ENCODE data around the gene RAP1GAP2.

Gene RAP1GAP2

DNA sequence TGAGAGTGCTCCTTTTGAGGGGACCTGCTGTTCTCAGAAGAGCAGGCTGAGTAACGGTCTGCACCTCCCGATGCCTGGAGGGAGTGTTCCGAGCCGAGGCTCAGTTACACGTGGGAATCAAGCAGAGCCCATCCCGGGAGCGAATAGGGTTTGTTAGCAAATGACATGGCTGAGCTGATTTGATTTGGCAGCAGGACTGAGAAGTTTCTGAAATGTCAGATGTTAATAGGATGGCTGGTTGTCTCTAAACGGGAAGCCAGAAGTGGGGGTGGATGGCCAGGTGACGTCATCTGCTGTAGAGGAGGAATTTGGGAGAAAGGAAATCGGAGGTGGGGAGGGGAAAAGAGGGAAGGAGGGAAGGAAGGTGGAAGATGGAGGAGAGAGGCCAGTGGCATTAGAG, 128.0 kb downstream of the RAP1GAP2 start:
- no peak for DNase-seq

DNA sequence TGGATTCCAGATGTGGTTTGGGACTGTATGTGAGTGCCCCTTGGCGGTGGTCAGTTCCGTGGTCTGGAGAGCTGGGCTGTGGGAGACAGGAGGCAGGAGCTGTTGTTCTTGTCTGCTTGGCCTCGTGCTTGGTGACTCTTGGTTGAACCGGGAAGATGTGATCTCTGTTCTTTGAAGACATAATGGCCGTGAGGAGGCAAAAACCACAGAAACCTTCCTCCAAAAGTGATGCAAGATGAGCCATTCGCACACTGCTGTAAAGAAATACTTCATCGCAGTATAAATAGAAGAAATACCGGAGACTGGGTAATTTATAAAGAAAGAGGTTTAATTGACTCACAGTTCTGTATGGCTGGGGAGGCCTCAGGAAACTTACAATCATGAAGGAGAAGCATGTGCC, 128.8 kb downstream of the RAP1GAP2 start:
- DNase-seq = no peak

DNA sequence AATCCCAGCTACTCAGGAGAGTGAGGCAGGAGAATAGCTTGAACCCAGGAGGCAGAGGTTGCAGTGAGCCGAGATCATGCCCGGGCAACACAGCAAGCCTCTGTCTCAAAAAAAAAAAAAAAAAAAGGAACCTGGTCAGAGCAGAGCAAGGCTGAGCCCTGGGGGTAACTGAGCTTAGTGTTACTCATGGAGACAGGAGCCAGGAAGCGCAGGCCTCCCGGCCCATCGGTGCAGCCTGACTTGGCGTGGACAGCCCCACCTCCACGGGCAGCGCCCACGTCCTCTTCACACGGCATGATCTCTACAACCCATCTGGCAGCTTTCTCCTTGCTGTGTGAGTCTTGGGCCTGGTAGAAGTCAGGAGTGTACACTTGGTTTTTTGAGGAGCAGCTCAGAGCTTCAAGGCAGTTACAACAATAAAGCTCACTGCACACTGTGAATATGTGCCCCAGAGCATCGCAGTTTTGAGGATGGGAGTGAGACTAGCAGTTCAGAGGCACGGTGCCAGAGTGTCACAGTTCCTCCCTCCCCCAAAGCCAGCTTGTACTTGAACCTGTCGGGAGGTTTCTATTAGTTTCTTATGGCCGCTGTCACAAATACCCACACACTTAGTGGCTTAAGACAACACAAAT, 129.9 kb downstream of the RAP1GAP2 start:
- no peak for DNase-seq

DNA sequence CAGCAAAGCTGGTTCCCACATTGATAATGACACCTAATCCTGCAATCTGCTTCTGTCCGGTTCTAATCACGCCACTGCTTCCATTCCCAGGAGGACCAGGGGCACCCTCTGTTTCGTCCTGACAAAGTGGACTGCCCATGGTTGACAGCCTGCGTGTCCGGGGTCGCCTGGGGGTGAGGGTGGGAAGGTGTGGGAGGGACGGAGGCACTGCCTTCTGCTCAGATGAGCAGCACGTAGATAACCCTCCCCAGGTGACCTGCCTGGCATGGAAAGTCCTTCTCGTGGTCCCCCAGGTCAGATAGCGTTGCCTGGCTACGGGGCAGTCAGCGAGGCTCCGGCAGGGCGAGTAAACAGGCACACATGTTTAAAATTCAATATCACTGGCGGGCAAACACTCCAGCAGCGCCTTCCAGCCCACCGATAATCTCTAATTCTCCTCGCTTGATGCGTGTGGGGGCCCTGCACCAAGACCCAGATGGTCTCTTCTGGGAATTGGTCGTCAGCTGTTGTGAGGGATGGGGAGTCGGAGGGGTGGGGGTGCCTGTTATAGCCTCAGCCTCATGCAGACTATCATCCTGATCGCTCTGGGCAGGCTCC, 132.2 kb downstream of the RAP1GAP2 start:
- DNase-seq = no peak

DNA sequence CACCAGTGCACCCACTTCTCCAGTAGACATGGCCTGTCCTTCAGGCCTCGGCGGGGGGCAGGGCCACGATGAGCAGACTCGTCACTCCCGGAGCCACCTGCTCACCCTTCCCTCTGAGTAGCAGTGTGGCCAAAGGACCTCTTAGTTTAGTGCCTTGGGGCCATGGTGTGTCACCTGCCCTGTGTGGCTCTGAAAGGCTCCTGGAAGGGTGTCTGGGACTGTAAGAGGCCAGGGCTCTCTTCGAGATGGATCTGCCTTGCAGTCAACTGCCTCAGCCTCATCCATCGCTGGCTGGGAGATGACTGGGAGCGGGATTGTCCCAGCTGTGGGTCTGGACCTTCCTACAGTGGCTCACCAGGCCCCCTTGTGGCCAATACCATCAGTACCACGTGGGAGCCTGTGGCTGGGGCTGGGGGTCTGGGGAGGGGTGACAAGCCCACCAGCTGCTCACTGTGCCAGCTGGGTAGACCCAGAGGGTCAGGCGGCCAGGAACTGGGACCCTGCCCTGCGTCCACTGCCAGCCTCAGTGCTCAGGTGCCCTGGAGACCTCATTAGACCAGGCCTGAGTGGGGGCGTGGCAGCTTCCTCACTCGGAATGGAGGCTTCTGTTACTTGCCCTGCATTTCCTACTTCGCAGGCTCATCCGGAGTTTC, 133.8 kb downstream of the RAP1GAP2 start:
- no peak for DNase-seq

DNA sequence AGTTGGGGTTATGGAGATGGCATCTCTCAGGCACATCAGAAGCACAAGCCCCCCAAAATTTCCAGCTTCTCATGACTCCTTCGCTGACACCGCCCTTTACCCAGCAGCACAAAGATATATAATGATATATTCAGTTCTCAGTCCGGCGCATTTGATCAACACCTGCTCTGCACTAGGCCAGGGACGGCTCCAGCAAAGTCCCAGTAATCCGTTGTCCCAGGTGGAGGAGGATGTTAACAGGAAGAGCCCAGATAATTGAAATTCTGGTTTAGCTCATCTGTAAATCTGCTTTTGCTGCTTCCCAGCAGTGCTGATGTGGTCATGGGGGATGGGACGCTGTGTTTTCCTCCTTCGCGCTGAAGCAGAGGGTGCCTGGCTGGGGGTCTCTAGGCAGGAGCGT, 135.6 kb downstream of the RAP1GAP2 start:
- no peak for DNase-seq

DNA sequence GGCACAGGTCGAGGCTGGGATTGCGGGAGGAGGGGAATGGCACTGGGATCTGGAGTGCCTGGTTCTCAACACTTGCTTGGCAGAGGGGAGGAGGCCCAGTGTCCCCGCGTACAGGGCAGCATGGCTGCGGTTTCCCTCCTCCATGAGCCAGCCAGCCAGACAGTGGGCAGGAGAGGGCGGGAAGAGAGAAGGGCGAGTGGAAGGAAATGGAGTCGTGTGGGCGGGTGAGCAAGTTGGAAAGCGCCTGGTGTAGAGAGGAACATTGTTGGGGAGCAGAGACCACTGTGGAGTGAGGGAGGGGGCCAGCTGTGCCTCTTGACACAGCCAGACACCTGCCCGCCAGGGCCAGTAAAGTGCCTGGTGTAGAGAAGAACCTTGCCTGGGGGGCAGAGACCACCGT, 136.7 kb downstream of the RAP1GAP2 start:
- no peak for DNase-seq

DNA sequence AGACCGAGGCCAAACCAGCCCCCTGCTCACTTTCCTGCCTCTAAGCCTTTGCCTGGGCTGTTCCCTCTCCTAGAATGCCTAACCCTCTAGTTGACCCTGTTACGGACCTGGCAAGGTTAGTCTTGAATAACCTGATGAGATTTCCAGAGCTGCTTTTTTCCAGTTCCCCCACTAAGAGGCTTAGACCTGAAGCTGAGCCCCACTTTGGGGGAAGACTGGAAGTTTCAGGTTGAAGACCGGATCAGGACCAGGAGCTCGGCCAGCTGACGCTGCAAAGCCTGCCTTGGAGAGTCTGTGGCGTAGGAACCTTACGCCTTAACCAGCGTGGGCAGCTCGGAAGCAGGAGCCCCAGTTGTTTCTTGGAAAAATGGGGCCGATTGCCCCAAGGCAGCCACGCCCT, 137.4 kb downstream of the RAP1GAP2 start:
- no peak for DNase-seq

DNA sequence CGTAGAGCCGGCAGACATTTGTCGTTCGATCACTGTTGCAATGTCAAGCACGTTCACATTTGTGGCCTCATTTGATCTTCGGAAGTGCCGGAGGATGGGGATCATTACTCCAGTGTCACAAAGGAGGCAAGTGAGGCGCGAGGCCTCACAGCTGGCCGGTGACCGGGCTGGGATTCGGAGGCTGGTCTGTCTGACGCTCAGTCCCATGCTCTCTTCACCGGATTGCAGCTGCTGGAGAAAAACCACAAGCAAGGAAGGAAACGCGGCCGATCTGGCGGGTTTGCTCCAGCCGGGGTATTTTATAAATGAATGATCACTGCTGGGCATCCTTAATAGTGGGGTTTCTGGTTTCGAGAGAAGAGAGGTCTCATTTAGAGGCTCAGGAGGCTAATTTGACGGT, 139.4 kb downstream of the RAP1GAP2 start:
- DNase-seq = no peak

DNA sequence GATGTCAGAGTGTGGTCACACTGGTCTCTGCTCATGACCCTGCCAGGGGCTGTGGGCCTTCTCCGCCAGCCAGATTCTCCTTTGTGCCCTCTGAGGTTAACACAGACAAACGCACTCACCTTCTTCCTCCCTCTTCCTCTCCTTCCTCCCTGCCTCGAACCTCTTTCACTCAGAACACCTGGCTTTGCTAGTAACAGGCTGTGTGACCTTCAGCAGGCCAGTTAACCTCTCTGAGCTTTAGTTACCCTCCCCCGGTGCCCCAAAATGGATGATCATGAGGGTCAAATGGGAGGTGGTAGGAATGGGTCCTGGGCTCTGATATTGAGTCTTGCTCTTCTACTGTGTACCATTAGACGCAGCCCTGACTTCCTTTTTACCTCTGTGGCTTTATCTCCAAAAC, 140.1 kb downstream of the RAP1GAP2 start:
- DNase-seq = no peak

DNA sequence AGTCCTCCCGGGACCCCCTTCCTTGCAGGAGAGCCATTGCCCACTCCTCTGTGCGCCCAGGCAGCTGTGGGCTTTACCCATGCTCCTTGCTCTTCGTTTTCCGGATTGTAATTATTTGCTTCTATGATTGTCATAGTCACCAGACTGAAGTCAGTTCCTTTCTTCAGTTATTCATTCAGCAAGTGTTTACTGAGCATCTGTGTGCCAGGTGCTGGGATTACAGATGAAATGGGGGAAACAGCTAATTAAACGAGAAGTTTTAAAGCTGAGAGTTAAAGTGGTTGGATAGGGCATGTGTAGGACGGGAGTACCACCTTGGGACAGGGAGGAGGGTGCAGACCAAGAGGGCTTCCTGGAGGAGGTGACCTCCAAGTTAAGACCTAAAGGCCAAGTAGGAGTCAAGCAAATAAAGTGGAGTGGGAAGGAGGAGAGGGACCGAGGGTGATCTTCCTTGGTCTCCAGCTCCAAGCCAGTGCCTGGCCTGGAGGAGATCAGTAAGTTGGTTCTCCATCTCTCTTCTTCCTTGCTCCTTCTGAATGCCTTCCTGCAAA, 140.6 kb downstream of the RAP1GAP2 start:
- DNase-seq = no peak

DNA sequence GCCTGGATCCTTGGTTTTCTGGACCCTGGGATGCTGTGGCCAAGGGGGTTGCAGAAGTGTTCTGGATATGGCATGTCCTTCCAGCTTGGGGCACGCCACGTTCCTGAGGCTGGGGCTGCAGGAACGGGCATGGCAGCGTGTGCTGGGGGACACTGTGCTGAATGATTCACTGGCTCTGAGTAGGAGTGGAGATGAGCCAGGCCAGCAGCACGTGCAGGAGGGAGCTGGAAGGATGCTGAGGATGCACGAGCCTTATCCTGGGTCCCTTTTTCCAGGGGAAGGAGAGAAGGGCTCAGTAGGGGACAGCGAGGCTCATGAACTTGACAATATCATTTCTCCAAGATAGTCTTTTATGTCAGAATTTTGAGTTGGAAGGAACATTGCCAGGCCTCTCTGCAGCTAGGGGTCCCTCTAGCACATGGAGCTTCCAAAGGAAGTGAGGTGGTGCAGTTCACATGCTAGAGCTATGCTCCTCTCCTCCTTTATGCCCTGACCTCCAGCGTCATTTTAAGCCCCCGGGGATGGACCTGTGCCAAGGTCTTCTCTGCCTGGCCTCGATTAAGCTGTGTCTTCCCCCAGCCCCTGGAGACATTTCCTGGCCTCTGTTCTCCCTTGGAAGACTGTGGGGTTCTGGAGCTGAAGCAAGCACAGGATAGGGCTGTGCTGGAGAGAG, 141.2 kb downstream of the RAP1GAP2 start:
- DNase-seq = no peak

DNA sequence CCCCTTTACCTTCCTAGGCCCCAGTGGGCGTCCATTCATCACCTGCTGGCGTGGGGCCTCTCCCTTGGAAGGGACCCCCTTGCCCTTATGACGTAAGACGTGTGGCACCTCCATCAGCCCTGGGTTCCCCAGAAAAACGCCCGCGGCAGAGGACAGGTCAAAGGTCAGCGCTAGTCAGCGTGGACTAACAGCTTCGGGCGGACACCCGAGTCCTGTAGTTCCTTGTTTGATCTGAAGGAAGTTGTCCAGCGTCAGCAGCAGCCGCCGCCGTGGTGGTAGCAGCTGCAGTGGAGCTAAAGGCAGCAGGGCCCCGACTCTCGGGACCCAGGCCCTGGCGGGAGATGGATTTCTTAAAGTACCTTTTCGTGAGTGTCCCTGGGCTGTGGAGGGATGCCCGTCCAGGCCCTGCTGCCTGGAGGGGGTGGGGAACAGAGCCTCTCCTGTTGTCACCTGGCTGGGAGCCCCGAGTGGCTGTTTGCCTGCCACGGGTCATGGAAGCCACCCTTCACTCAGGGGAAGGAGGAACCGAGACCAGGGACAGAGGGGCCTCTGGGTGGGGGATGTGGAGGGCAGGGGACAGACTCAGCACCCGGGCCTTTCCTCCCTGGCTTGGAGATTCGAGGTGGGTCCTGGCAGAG, 143.6 kb downstream of the RAP1GAP2 start:
- DNase-seq = no peak

DNA sequence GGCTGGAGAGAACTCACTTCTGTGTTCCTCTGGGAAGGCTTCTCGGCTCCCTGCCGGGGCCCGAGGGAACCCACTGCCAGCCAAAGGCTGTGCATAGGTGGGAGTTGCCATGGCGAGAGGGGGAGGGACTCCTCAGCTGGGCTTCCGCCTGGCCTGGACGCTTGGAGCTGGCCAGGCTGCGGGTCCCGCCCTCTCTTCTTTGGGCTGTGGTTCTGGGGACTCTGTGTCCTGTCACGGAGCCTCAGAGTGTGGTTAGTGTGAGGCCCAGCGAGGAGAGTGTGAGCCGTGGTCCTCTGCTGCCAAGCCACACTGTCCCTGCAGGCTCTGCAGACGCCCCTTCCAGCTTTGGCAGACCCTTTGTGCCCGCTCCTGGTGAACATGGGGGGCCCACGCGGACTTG, 144.1 kb downstream of the RAP1GAP2 start:
- no peak for DNase-seq

DNA sequence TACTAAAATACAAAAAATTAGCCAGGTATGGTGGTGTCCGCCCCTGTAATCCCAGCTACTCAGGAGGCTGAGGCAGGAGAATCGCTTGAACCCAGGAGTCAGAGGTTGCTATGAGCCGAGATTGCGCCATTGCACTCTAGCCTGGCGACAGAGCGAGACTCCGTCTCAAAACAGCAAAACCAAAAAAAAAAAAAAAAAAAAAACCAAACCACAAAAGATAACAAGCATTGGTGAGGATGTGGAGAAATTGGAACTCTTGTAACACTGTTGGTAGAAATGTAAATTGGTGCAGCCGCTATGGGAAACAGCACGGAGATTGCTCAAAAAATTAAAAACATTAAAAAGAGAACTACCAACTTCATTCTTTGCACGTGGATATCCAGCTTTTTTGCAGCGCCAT, 147.7 kb downstream of the RAP1GAP2 start:
- DNase-seq = no peak

DNA sequence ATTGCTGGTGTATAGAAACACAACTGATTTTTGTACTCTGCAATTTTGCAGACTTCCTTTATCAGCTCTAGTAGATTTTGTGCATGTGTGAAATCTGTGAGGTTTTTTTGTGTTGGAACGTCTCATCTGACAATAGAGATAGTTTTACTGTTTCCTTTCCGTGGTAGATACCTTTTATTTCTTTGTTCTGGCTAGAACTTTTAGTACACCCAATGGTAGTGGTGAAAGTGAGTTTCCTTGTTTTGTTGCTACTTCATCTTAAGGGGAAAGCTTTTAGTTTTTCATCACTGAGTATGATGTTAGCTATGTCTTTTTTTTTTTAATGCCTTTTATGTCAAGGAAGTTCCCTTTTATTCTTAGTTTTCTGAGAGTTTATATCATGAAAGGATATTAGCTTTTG, 149.1 kb downstream of the RAP1GAP2 start:
- no peak for DNase-seq

DNA sequence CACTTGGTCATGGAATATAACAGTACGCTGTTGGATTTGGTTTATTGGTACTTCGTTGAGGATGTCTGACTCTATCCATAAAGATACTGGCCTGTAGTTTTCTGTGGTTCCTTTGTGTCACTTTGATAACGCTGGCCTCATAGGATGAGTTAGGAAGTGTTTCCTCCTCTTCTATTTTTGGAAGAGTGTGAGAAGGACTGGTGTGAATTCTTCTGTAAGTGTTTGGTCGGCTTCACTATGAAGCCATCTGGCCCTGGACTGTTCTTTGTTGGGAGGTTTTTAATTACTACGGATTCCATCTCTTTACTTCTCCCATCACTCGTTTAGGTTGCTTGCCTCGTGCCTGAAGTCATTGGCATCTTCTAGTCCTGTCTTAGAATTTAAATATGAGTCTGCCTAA, 149.9 kb downstream of the RAP1GAP2 start:
- DNase-seq = no peak

DNA sequence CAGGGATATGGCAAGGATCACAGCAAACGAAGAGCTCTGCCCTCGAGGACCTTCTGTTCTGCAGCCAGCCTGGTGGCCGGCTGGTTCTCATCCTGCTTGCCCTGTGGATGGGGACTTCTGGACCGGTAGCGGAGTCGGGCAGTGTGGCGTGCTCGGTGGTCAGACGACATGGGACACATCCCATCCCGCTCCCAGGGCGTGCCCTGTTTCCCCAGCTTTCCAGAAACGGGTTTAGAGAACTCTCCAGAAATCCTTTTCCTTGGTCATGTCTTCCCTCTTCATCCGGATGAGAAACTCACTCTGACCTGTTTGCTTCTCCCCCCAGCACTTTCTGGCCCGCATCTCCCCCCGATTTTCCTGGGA, 151.3 kb downstream of the RAP1GAP2 start:
- no peak for DNase-seq

DNA sequence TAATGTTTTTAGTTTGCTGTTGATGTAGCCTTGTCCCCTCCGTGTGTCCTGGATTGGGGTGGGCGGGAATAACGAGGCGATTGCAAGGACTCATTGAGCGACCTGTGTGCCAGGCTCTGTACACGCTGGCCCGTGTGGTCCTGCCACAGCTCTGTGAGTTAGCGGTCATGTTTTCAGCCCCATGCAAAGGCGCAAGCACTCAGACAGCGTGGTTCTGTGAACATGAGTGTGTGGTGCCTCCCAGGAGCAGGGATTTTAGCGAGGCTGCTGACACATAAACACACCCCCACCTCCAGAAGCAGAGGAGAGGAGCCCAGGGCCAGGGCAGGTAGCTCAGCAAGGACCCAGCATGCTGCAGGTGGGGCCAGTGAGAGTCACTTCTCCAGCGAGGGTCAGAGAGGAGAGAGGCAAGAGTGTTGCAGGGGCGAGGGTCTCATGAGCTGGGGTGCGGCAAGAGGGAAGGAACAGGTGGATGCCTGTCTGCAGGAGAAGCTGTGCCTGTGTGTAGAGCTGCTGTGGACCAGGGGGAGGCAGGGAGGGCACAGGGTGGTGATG, 151.8 kb downstream of the RAP1GAP2 start:
- DNase-seq = no peak

DNA sequence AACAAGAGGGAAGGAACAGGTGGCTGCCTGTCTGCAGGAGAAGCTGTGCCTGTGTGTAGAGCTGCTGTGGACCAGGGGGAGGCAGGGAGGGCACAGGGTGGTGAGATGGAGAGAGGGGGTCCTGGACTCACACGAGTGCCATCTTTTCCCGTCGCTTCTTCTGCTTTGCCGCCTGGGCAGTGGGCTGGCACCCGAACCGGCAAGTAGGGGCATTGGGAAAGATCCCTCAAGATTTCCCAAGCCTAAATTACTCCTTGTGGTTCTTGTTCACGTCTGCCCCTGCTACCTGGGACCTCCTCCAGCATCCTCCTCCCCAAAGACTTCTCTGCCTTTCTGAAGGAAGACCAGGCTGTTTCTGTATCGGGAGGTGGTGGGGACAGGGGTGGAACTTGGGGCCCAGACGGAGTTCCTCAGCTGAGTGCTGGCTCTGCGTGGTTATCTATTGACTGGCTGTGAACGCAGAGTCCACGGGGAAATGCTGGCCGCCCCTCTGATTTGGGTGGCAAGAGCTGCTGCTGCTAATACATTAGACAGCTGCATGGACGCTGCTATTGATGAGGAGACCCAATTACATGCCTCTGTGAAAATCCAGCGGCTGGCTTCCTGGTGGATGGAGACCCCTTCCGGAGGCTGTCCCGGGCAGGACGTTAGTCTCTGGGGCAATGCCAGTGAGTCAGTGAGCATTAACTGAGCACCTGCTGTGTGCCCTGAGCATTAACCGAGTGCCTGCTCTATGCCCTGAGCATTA, 152.7 kb downstream of the RAP1GAP2 start:
- DNase-seq = no peak

DNA sequence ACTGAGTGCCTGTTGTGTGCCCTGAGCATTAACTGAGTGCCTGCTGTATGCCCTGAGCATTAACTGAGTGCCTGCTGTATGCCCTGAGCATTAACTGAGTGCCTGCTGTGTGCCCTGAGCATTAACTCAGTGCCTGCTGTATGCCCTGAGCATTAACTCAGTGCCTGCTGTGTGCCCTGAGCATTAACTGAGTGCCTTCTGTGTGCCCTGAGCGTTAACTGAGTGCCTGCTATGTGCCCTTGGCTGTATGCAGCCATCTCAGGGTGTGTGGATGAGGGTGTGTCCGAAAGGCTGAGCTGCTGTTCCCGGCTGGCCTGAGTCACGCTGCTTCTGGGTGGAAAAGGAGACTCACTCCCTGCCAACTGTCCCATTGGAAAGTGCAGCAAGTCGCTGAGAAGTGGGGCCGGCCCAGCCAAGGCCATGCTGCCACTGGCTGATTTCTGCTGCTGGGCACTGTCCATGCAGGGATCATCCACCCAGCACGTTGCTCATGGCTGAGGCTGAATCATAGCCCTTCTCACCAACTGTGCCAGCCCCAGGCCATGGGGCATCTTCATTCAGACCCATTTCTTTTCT, 153.3 kb downstream of the RAP1GAP2 start:
- no peak for DNase-seq

DNA sequence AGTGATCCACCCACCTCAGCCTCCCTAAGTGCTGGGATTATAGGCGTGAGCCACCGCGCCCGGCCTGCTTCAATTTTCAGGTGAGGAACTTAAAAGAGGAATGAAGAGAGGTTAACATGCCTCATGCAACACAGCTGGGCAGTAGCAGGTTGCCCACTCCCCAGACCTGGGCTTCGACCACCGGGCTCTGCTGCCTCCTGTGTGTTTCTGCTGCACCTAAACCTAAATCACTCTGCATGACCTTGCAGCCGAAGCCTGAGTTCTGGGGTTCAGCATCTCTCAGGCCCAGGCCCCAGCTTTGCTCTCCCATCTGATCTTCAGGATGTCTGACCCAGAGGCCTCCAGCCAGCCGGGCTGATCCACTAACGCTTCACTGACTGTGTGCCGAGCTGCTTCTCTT, 154.6 kb downstream of the RAP1GAP2 start:
- no peak for DNase-seq
